Esophagus muscularis mucosa (tissue), 4 donors: ENCODE results near the gene GAD2. TPM values are rescaled to one million over a fixed set of nuclear protein-coding genes. Genes with fewer than 3 reads are reported as not detected.
A peak's percentile ranks its signal among the peaks of the same experiment; 100 is the strongest.

ENCODE experiments used
- DNase-seq: peaks from one replicate; pipeline ENCODE4 v3.0.0-alpha.2; 2017; ENCODE audit errors: extremely low spot score
- H3K27ac ChIP-seq, 4 donors: fragments of 200-600 bp; sonication (generic); replicated peaks in 1 of 4; 1 replicate in 3 of 4; 2 replicates in 1 of 4; pipeline ENCODE4 v1.5.1; 2016 to 2019; ENCODE audit warnings: mild to moderate bottlenecking in 1 of 4
- H3K27me3 ChIP-seq, 4 donors: fragments of 200-600 bp; sonication (generic); one replicate each; pipeline versions ENCODE4 v1.5.1 to v1.6.0; 2016 to 2019
- H3K36me3 ChIP-seq, 4 donors: fragments of 200-600 bp; sonication (generic); one replicate each; pipeline ENCODE4 v1.5.1; 2016 to 2019
- H3K4me1 ChIP-seq, 4 donors: fragments of 200-600 bp; sonication (generic); one replicate each; pipeline ENCODE4 v1.5.1; 2016 to 2019
- H3K4me3 ChIP-seq, 4 donors: fragments of 200-600 bp; sonication (generic); 1 replicate in 2 of 4; 2 replicates in 2 of 4; pipeline ENCODE4 v1.5.1; 2016 to 2019; ENCODE audit warnings: mild to moderate bottlenecking in 4 of 4, moderate library complexity in 1 of 4
- H3K9me3 ChIP-seq, 4 donors: fragments of 200-600 bp; sonication (generic); 1 replicate in 3 of 4; 2 replicates in 1 of 4; pipeline ENCODE4 v1.5.1; 2016 to 2019
- CTCF ChIP-seq, 3 experiments: fragments of 200-600 bp in 2 of 3; fragments of 450-650 bp in 1 of 3; sonication (generic) in 2 of 3; IDR thresholded peaks; one replicate each; pipeline ENCODE4 v1.5.1; 2017 to 2019; ENCODE audit warnings: antibody characterized with exemption in 3 of 3, mild to moderate bottlenecking in 2 of 3, moderate library complexity in 1 of 3
- EP300 ChIP-seq: sonication (generic); formaldehyde crosslinking; IDR thresholded peaks from one replicate; pipeline ENCODE4 v1.6.1; 2017; ENCODE audit warnings: antibody characterized with exemption
- POLR2A ChIP-seq: fragments of 450-650 bp; IDR thresholded peaks from one replicate; pipeline ENCODE4 v1.6.1; 2017; ENCODE audit warnings: antibody characterized with exemption, moderate library complexity, mild to moderate bottlenecking, low read depth
- POLR2AphosphoS5 ChIP-seq, 2 donors: sonication (generic); formaldehyde crosslinking; IDR thresholded peaks; one replicate each; pipeline ENCODE4 v1.6.1; 2017; ENCODE audit warnings: antibody characterized with exemption in 2 of 2
- WGBS: methylation state at CpG from one replicate; pipeline ENCODE4 v1.1.5; 2018; 5-methylcytosine and 5-hydroxymethylcytosine counted together
- intact Hi-C: fragments of 100-400 bp; cut with DNase I; formaldehyde crosslinking; loops from one replicate; pipeline ENCODE4 v1.15.1; 2023
- total RNA-seq, 4 donors: library from RNA; depleted of rRNA; stranded (reverse); fragments of >200 nt; gene quantifications; one replicate each; pipeline versions ENCODE4 v1.1.0 to v1.2.1, GENCODE V29; 2016

The GAD2 gene
- total RNA-seq, 4 donors from 2014 or later, result not detected

GRCh38 chr10:26214551-26215395, 1.8 kb upstream of the GAD2 start:
- peak; percentile 85 for DNase-seq
- TF ChIP-seq POLR2A (no peak), EP300 (no peak), POLR2AphosphoS5 (IDR thresholded peaks at IDR 0.05) (no peak), CTCF (IDR thresholded peaks at IDR 0.05) (no peak)
- peak overlapping the region in 1 of 4 donors; percentile 25 for H3K4me3 ChIP-seq
- H3K4me1 ChIP-seq, result peaks cover 14 to 41% (median 34%) of the 10 kb centered on the region in 4 donors
- H3K27me3 ChIP-seq, result peaks cover 0 to 97% (median 31%) of the 10 kb centered on the region in 4 donors
- WGBS, result 7% methylated on average over 18 of the region's 34 CpGs
- no peaks in the 10 kb centered on the region for H3K9me3 ChIP-seq
- intact Hi-C loops, result no loop called here
- no peaks in the 10 kb centered on the region for H3K36me3 ChIP-seq
- no peak overlapping the region for H3K27ac ChIP-seq

GRCh38 chr10:26215396-26215934, 1.1 kb upstream of the GAD2 start:
- H3K27ac ChIP-seq, result no peak overlapping the region
- under 1% methylated on average over 28 of the region's 31 CpGs for WGBS
- peaks cover 0 to 100% (median 35%) of the 10 kb centered on the region in 4 donors for H3K27me3 ChIP-seq
- TF ChIP-seq CTCF (IDR thresholded peaks at IDR 0.05), result no peak
- intact Hi-C loops, result no loop called here
- no peak for DNase-seq
- peaks cover 14 to 41% (median 34%) of the 10 kb centered on the region in 4 donors for H3K4me1 ChIP-seq
- no peaks in the 10 kb centered on the region for H3K9me3 ChIP-seq
- H3K4me3 ChIP-seq, result peak overlapping the region in 3 of 4 donors; percentile 15 to 25 (median 16)
- no peaks in the 10 kb centered on the region for H3K36me3 ChIP-seq

- WGBS, result 2% methylated on average over 20 of the region's 57 CpGs
- Histone ChIP-seq H3K9me3 (no peaks in the 10 kb centered on the region), H3K27me3 (peaks cover 0 to 100% (median 35%) of the 10 kb centered on the region in 4 donors), H3K4me1 (peaks cover 14 to 41% (median 34%) of the 10 kb centered on the region in 4 donors), H3K4me3 (peak overlapping the region in 2 of 4 donors; percentile 15 to 25), H3K27ac (no peak overlapping the region), H3K36me3 (no peaks in the 10 kb centered on the region)
- TF ChIP-seq EP300, result no peak
- TF ChIP-seq POLR2AphosphoS5 (IDR thresholded peaks at IDR 0.05), result no peak
- TF ChIP-seq CTCF (IDR thresholded peaks at IDR 0.05), result no peak
- no peak for TF ChIP-seq POLR2A
- intact Hi-C loops, result no loop called here
- DNase-seq, result peak; percentile 90
Measured at GRCh38 chr10:26215935-26216584, 514 bp upstream of the GAD2 start.

- intact Hi-C loops, result no loop called here
- DNase-seq, result peak; percentile 70
- peaks cover 14 to 37% (median 32%) of the 10 kb centered on the region in 4 donors for H3K4me1 ChIP-seq
- no peak overlapping the region for H3K27ac ChIP-seq
- WGBS, result 6% methylated on average over 9 of the region's 64 CpGs
- H3K27me3 ChIP-seq, result peaks cover 0 to 100% (median 36%) of the 10 kb centered on the region in 4 donors
- no peaks in the 10 kb centered on the region for H3K9me3 ChIP-seq
- no peak for TF ChIP-seq POLR2AphosphoS5 (IDR thresholded peaks at IDR 0.05)
- no peak for TF ChIP-seq EP300
- TF ChIP-seq POLR2A, result no peak
- no peak for TF ChIP-seq CTCF (IDR thresholded peaks at IDR 0.05)
- H3K36me3 ChIP-seq, result no peaks in the 10 kb centered on the region
- peak overlapping the region in 1 of 4 donors; percentile 21 for H3K4me3 ChIP-seq
Measured at GRCh38 chr10:26217396-26218086, 967 bp downstream of the GAD2 start.
